ENCODE results near the gene GDPGP1.

Gene GDPGP1

GRCh38 chr15:90205050-90205848 is 28.8 kb upstream of the GDPGP1 start:
- no peak for DNase-seq

DNA sequence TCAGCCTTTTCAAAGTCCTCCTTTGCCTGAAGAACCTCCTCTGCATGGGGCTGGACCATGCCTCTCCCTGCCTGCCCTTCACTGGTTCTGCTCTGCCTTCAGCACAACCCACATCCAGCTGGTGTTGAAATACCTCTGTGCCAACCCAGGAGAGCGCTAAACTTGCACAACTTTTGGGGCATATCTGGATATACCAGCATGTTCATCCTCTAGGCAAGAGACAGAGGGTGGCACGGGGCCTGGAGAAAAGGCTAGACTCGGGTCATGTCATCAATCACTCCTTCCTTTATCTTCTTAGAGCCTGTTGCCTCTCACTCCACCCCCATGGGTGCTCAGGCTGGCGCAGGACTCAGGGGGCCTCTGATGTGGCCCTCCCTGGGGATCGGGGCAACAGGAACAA is 28.1 kb upstream of the GDPGP1 start:
- DNase-seq, result no peak

- DNase-seq, result no peak
Measured at GRCh38 chr15:90207252-90207651, 26.8 kb upstream of the GDPGP1 start.

GRCh38 chr15:90208356-90208755 is 25.7 kb upstream of the GDPGP1 start:
- no peak for DNase-seq

GRCh38 chr15:90209591-90209990 is 24.4 kb upstream of the GDPGP1 start:
- DNase-seq, result no peak

GRCh38 chr15:90210593-90210992 is 23.4 kb upstream of the GDPGP1 start:
- no peak for DNase-seq

GRCh38 chr15:90211009-90211408 is 23.0 kb upstream of the GDPGP1 start:
- no peak for DNase-seq

DNA sequence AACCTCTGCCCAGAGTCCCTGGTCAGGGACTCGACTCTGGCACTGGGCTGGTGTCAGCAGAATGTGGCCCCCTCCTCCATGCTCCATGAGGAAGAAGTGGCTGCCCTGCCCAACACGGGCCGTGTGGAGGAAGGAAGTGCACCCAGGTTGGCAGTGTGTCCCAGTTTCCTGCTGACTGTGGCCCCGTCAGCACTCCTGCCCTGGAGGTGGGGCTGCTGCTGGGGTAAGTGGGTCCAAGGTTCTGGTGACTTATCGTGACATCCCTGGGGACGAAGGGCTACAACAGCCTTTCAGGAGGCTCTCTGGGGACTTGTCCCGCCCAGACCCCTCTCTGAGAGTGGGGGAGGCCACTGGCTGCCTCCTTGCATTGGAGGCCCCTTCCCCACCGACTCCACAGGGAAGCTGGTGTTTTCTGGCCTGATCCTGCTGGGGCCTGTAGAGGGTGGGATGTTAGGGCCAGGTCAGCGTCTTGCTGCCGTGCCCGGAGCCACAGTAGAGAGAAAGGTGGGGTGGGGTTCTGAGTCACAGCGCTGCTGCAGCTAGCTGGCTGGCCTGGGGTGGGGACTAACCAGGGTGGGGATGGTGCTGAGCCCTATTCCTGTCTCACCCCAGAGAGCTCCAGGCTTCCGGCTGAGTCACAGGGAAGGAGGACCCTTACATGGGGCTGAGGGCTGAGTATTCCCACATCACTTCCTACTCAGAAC is 22.4 kb upstream of the GDPGP1 start:
- DNase-seq, result no peak

DNA sequence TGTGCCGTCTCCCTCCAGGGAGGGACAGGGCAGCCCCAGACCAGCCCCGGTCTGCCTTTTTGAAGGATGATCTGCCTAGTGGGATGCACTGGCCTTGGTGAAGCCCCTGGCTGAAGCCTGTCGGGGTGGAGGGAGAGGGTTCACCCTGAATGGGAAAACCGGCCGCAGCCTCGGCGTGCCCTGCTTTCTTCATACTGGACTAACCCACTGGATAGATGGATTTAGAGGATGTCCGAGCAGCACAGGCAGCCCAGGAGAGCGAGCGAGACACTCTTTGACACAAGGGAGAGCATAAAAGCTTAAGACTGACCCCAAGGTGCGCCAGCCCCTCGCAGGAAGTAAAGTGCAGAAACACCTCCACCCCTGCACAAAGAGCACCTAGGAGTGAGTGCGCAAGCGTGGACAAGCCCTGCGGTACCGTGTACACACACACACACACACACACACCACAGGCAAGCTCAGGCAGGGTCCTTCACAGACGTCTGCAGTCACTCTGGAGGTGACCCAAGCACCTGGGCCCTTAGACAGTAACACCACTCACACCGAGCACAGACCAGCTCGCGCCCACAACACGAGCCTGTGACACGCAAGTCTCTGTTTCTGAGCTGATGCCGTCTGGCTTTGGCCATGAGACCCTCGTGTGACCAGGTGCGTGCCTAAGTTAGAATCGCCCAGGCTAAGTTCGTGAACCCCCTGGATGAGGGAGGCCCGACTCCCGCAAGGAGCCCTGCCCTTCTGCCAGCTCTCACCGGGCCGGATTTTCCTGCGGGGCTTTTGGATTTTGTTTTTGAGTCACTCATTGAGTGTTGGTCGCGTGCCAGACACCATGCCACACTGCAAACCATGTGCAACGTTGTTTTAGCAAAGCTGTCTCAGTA is 21.5 kb upstream of the GDPGP1 start:
- DNase-seq, result no peak

DNA sequence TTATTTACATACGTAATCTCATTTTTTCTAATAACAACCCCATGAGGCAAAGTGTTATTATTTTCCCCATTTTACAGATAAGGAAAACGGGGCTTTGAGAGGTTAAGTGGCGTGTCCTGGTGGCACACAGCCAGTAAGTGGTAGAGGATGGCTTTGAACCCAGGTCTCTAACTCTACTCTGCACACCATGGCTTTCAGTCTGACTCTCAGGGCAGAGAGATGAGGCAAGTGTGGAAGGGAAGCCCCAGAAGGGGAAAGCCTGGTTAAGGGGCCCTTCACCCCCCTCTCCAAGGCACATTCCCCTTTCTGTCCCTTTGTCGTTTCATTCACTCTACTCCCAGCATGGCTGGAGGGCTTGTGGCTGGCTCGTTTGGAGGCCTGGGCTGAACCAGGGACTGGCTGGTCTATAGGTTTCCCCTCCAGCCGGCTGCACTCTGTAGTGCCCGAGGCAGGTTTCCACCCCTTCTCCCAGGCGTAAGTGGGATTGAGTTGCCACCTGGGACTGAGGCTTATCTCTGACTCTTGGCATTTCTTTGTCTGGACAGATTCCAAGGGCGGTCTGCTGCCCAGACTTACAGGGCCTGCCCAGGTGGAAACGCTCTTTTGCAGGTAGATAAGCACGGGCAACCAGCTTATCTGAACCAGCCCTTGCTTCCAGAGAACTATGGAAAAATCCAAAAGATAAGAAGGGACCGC is 20.7 kb upstream of the GDPGP1 start:
- DNase-seq, result no peak

DNA sequence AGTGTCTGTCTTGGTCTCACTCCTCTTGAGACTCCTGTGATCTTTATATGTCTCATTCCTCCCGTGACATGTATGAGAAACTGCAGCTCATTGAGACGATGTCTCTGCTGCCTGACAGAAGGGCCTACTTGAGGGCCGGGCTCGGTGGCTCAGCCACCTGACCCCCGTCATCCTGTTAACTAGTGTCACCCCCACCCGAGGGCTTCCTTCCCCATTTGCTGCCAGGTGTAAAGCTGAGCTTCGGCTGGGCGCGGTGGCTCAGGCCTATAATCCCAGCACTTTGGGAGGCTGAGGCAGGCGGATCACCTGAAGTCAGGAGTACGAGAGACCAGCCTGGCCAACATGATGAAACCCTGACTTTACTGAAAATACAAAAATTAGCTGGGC is 20.2 kb upstream of the GDPGP1 start:
- no peak for DNase-seq

DNA sequence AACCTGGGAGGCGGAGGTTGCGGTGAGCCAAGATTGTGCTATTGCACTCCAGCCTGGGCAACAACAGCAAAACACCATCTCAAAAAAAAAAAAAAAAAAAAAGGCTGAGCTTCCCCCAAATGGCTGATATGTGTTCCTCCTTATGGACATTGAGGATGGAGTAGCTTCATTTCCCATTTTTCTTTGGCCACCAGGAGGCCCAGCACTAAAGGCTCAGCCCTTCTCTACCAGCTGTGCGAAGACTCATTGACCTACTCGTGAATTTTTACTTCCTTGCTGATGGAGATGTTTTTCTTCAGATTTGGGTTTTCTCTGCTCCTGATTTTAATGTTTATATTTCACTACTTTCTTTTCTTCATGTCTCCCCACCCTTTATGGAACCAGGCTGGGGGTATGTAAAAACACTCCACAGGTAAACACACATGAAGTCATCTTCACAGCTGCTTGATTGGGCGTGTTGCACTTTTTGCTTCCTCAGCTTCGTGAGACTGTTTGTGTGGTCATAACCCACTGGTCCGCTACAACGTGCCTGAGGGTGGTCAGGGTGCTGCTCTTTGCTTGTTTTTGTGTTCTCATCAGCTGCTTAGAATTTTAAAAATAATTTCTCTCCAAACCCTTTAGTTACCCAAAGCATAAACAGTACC is 19.3 kb upstream of the GDPGP1 start:
- DNase-seq, result no peak

DNA sequence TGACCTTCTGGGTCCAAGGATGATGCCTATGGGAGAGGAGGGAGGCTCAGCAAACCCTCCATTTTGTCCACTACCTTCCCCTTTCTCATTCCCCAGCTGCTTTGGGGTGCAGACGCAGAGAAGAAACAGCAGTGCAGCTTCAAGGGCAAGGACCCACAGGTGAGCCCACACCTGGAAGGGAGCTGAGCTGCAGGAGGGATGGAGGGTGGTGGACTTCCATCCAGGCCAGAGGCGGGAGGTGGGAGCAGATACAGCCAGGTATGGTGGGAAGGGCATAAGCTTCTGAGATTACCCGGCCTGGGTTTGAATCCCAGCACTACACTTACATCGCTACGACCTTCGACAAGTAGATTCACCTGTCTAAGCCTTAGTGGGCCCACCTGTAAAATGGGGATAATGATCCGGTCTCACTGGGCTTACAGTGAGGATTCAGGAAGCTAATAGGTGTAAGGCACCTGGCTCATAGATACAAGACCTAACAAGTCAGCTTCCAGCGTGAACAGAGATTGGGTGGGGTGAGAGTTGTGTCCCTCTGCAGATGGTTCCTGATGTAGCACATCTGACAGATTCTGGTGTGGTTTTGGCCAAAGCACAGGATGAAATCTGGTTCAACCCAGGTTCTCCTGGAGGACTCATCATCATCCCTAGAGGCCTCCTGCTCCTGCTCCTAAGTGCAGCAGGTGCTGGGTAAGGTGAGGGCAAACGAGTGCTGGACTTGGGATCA is 16.2 kb upstream of the GDPGP1 start:
- no peak for DNase-seq

DNA sequence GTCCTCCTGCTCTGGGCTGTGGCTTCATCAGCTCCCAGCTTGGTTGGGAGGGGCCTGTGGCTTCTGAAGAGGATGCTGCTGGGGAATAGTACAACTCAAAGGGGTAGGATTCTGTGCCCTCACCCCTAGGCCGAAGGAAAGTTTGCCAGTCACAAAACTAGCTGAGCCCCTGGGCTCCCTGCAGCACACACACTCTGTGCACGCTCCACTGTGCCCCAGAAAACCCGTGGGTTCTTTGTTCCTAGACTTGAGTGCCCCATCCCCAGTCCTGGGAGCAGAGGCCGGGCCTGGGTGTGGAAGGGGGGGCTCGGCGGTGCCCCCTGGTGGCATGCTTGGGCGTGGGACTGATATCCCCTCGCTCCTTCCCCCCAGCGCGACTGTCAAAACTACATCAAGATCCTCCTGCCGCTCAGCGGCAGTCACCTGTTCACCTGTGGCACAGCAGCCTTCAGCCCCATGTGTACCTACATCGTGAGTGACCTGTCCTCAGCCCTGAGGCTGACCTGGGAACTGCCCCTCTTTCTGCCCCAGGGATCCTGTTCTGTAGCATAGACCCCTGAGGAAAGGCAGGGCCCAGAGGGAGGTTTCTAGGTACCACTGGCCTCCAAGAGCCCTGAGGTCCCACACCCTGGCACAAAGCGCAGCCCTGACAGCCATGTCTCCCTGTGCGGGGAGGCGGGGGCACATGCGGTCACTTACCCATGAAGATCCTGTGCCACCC is 14.4 kb upstream of the GDPGP1 start:
- DNase-seq, result peak; percentile 51

- DNase-seq, result no peak
Measured at GRCh38 chr15:90221246-90221900, 12.6 kb upstream of the GDPGP1 start.

DNA sequence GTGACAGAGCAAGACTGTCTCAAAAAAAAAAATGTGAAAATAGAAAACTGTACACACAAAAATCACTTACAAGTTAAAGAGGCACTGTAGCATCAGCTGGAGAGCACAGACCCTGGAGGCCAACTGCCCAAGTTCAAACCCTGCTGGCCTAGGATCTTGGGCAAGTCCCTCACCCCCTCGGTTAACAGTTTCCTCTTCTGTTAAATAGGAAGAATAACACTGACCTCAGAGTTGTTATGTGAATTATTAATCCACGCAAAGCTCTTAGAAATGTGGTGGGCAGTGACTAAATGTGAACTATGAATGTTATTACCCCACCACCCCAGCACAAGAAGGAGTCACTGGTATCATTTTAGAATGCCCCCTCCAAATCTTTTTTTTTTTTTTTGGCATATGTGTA is 11.5 kb upstream of the GDPGP1 start:
- no peak for DNase-seq

- no peak for DNase-seq
Measured at GRCh38 chr15:90223441-90224165, 10.4 kb upstream of the GDPGP1 start.

GRCh38 chr15:90225047-90225446 is 9.0 kb upstream of the GDPGP1 start:
- DNase-seq, result no peak

DNA sequence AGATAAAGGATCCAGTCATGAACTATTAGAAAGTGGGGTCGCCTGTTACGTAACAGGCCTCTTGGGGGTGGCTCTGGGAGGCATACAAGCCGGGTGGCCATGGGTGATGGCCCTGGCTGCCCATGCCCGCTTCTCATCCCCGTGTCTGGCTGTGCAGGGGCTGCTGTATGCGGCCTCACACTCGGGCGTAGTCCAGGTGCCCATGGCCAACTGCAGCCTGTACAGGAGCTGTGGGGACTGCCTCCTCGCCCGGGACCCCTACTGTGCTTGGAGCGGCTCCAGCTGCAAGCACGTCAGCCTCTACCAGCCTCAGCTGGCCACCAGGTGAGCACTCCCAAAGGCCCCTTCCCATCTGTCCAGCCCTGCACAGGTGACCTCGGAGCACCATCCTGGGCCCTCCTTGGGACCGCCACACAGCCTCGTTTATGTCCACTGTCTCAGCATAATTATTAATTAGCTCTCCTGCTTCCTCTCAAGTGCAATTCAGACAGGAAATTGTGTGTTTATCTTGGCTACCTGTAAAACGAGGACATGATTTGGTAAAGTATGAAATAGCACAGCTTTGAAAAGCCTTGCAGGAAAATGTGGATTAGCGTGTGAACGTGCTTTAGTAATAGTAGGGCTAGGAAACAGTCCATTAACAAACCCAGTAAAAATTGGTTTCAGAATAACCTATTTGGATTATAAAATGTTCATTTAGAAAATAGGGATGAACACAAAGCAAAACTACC is 8.3 kb upstream of the GDPGP1 start:
- DNase-seq, result no peak
